Measurements from ENCODE around the gene PNMA6E. TPM values are rescaled to one million over a fixed set of nuclear protein-coding genes. Genes with fewer than 3 reads are reported as not detected.

PNMA6E gene
- total RNA-seq, 4 donors from 2014 or later, result not detected

GRCh38 chrX:153423652-153424051 is 22.5 kb upstream of the PNMA6E start:
- no peaks in the 10 kb centered on the region for H3K36me3 ChIP-seq
- TF ChIP-seq POLR2A (IDR thresholded peaks at IDR 0.05), result no peak
- TF ChIP-seq CTCF (IDR thresholded peaks at IDR 0.05), result no peak
- intact Hi-C loops (cut with DNase I; ENCODE audit: low total_unique reads), result no loop called here
- no peak overlapping the region for H3K27ac ChIP-seq
- H3K4me3 ChIP-seq, result no peak overlapping the region
- H3K4me1 ChIP-seq, result no peaks in the 10 kb centered on the region
- H3K27me3 ChIP-seq, result no peaks in the 10 kb centered on the region
- no peaks in the 10 kb centered on the region for H3K9me3 ChIP-seq
- DNase-seq, result no peak

- intact Hi-C loops (cut with DNase I; ENCODE audit: low total_unique reads), result no loop called here
- H3K9me3 ChIP-seq, result no peaks in the 10 kb centered on the region
- H3K4me3 ChIP-seq, result no peak overlapping the region
- H3K36me3 ChIP-seq, result no peaks in the 10 kb centered on the region
- H3K27ac ChIP-seq, result no peak overlapping the region
- H3K4me1 ChIP-seq, result no peaks in the 10 kb centered on the region
- no peak for TF ChIP-seq POLR2A (IDR thresholded peaks at IDR 0.05)
- TF ChIP-seq CTCF (IDR thresholded peaks at IDR 0.05), result no peak
- no peak for DNase-seq
- no peaks in the 10 kb centered on the region for H3K27me3 ChIP-seq
These were observed 20.7 kb upstream of the PNMA6E start for GRCh38 chrX:153421856-153422255.

GRCh38 chrX:153420851-153421599 is 19.9 kb upstream of the PNMA6E start:
- H3K36me3 ChIP-seq, result no peaks in the 10 kb centered on the region
- H3K9me3 ChIP-seq, result no peaks in the 10 kb centered on the region
- H3K4me1 ChIP-seq, result no peaks in the 10 kb centered on the region
- H3K4me3 ChIP-seq, result no peak overlapping the region
- no peaks in the 10 kb centered on the region for H3K27me3 ChIP-seq
- DNase-seq, result no peak
- intact Hi-C loops (cut with DNase I; ENCODE audit: low total_unique reads), result no loop called here
- no peak overlapping the region for H3K27ac ChIP-seq
- no peak for TF ChIP-seq CTCF (IDR thresholded peaks at IDR 0.05)
- TF ChIP-seq POLR2A (IDR thresholded peaks at IDR 0.05), result no peak

- no peaks in the 10 kb centered on the region for H3K27me3 ChIP-seq
- no peaks in the 10 kb centered on the region for H3K36me3 ChIP-seq
- intact Hi-C loops (cut with DNase I; ENCODE audit: low total_unique reads), result no loop called here
- no peak for DNase-seq
- H3K27ac ChIP-seq, result no peak overlapping the region
- H3K4me3 ChIP-seq, result no peak overlapping the region
- no peaks in the 10 kb centered on the region for H3K4me1 ChIP-seq
- no peak for TF ChIP-seq CTCF (IDR thresholded peaks at IDR 0.05)
- TF ChIP-seq POLR2A (IDR thresholded peaks at IDR 0.05), result no peak
- H3K9me3 ChIP-seq, result no peaks in the 10 kb centered on the region
These were observed 16.5 kb upstream of the PNMA6E start for GRCh38 chrX:153417637-153418036.

- TF ChIP-seq CTCF (IDR thresholded peaks at IDR 0.05), result no peak
- no peak for TF ChIP-seq POLR2A (IDR thresholded peaks at IDR 0.05)
- H3K36me3 ChIP-seq, result no peaks in the 10 kb centered on the region
- no peak for DNase-seq
These were observed 15.8 kb upstream of the PNMA6E start for GRCh38 chrX:153416781-153417450.

More at GRCh38 chrX:153416781-153417450, 15.8 kb upstream of the PNMA6E start:
- Histone ChIP-seq H3K9me3 (no peaks in the 10 kb centered on the region), H3K27me3 (no peaks in the 10 kb centered on the region), H3K27ac (no peak overlapping the region), H3K4me1 (no peaks in the 10 kb centered on the region), H3K4me3 (no peak overlapping the region)
- intact Hi-C loops (cut with DNase I; ENCODE audit: low total_unique reads), result no loop called here

Measured in uterus (tissue), 4 donors.